Spleen (tissue), 11 donors: ENCODE data around the gene LSM3. TPM values are rescaled to one million over a fixed set of nuclear protein-coding genes. Genes with fewer than 3 reads are reported as not detected.

Experiments
- DNase-seq: peaks from one replicate; pipeline ENCODE4 v3.0.0-alpha.2; 2020
- H3K27ac ChIP-seq, 8 donors: fragments of 200-600 bp; sonication (generic) in 7 of 8; 1 replicate in 4 of 8; 2 replicates in 4 of 8; pipeline versions ENCODE4 v1.5.0 to v1.8.0; 2016 to 2021; ENCODE audit warnings: inconsistent platforms in 4 of 8, mild to moderate bottlenecking in 4 of 8, moderate library complexity in 1 of 8
- H3K27me3 ChIP-seq, 7 donors: fragments of 200-600 bp; sonication (generic) in 6 of 7; replicated peaks in 1 of 7; 1 replicate in 4 of 7; 2 replicates in 3 of 7; pipeline versions ENCODE4 v1.5.0 to v1.8.0; 2016 to 2021; ENCODE audit warnings: inconsistent platforms in 3 of 7, mild to moderate bottlenecking in 1 of 7
- H3K36me3 ChIP-seq, 6 donors: fragments of 200-600 bp; sonication (generic) in 5 of 6; 1 replicate in 4 of 6; 2 replicates in 2 of 6; pipeline versions ENCODE4 v1.5.0 to v1.8.0; 2016 to 2021; ENCODE audit warnings: inconsistent platforms in 2 of 6
- H3K4me1 ChIP-seq, 6 donors: fragments of 200-600 bp; sonication (generic) in 5 of 6; 1 replicate in 3 of 6; 2 replicates in 3 of 6; pipeline versions ENCODE4 v1.5.0 to v1.8.0; 2016 to 2021; ENCODE audit warnings: inconsistent platforms in 3 of 6
- H3K4me3 ChIP-seq, 8 donors: fragments of 200-600 bp; sonication (generic) in 7 of 8; 1 replicate in 4 of 8; 2 replicates in 4 of 8; pipeline versions ENCODE4 v1.5.0 to v1.8.0; 2016 to 2021; ENCODE audit warnings: inconsistent platforms in 4 of 8, mild to moderate bottlenecking in 4 of 8, moderate library complexity in 2 of 8
- H3K9me3 ChIP-seq, 8 donors: fragments of 200-600 bp; sonication (generic) in 7 of 8; 1 replicate in 4 of 8; 2 replicates in 4 of 8; pipeline versions ENCODE4 v1.5.0 to v1.8.0; 2016 to 2021; ENCODE audit warnings: inconsistent platforms in 4 of 8
- POLR2A ChIP-seq, 3 donors: fragments of 450-650 bp; IDR thresholded peaks; one replicate each; pipeline ENCODE4 v1.5.1; 2017; ENCODE audit warnings: antibody characterized with exemption in 3 of 3, mild to moderate bottlenecking in 1 of 3
- POLR2AphosphoS5 ChIP-seq, 3 donors: sonication (generic); formaldehyde crosslinking; IDR thresholded peaks; one replicate each; pipeline ENCODE4 v1.5.1; 2017; ENCODE audit warnings: antibody characterized with exemption in 3 of 3
- WGBS, 5 donors: extraction: QIAGEN DNeasy Blood & Tissue Kit in 3 of 5; methylation state at CpG; one replicate each; pipeline versions ENCODE4 v1.1.5 to v1.1.7; 2013 to 2018; 5-methylcytosine and 5-hydroxymethylcytosine counted together
- intact Hi-C: fragments of 100-400 bp; cut with DNase I; formaldehyde crosslinking; loops from one replicate; pipeline ENCODE4 v1.15.0; 2023; ENCODE audit warnings: low total_unique reads
- polyA plus RNA-seq, 3 donors: library from polyadenylated mRNA; stranded (reverse); fragments of 200-250 nt; gene quantifications; one replicate each; pipeline ENCODE4 v1.2.1, GENCODE V29; 2013
- total RNA-seq, 7 donors: library from RNA; depleted of rRNA in 3 of 7; stranded (reverse); fragments of >200 nt in 3 of 7; fragmentation: NEBNext Ultra II Directional in 4 of 7; extraction: Animal tissue kit (Norgen Biotek cat#: 25700) in 4 of 7; gene quantifications; one replicate each; pipeline versions ENCODE4 v1.1.0 to v1.2.1, GENCODE V29; 2016 to 2021
- TF ChIP-seq, protein P1 (sequence below), 11 experiments: fragments of 200-600 bp in 7 of 11; fragments of 450-650 bp in 4 of 11; sonication (generic) in 4 of 11; IDR thresholded peaks in 8 of 11; conservative IDR thresholded peaks in 3 of 11; 1 replicate in 7 of 11; 2 replicates in 4 of 11; pipeline versions ENCODE4 v1.4.0 to v1.8.0; 2016 to 2021; ENCODE audit warnings: antibody characterized with exemption in 11 of 11, inconsistent platforms in 4 of 11, mild to moderate bottlenecking in 1 of 11
- donor health status: healthy with polysubstance abuse.
- donor health status: DM: no; HTN: no; CAD: no; lungs with moderate emphysema.
- donor health status: DM: no; HTN: no; CAD: no.
- donor health status: Bipolar disorder and iron deficiency.
- donor health status: healthy.
- donor health status: DM: no; HTN: no; CAD: no.
- donor health status: DM: yes; HTN: yes; CAD: no.

The LSM3 gene
- total and polyA plus RNA-seq, 10 donors, result 7.5 to 15.8 (median 9.7) TPM

DNA sequence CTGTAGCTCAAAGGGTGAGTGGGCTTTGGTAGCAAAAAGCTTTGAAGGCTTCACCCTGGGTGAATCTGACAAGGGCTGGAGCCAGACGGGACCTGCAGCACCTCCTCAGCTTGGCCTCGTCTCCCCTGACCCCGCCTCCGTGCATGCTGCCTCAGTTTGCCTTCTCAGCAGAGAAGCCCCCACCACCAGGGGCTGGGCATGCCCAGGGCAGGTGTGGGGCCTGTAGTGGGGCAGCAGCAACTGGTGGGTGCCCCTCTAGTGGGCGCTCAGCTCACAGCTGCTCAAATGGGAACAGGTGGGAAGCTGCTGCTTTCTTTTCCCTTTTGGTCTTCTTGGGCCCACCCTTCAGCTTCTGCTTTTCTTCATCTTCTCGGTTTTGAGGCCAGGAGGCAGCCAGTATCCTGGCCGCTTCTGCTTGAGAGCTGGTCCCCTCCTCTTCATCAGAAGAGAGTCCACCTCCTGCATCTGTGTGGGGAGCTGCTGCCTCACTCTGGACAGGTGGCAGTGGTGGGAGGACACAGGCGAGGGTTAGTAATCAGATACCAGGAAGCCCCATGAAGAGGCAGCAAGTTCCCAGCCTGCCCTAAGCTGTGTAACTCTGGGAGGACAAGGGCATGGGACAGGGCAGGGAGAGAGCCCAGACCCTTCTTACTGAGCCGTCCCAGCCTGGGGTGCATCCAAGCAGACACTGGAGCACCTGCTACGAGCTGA is 32.8 kb upstream of the LSM3 start:
- intact Hi-C loops, result no loop called here
- DNase-seq, result no peak
- TF ChIP-seq POLR2A (IDR thresholded peaks at IDR 0.05), result no peak
- TF ChIP-seq, protein P1, sequence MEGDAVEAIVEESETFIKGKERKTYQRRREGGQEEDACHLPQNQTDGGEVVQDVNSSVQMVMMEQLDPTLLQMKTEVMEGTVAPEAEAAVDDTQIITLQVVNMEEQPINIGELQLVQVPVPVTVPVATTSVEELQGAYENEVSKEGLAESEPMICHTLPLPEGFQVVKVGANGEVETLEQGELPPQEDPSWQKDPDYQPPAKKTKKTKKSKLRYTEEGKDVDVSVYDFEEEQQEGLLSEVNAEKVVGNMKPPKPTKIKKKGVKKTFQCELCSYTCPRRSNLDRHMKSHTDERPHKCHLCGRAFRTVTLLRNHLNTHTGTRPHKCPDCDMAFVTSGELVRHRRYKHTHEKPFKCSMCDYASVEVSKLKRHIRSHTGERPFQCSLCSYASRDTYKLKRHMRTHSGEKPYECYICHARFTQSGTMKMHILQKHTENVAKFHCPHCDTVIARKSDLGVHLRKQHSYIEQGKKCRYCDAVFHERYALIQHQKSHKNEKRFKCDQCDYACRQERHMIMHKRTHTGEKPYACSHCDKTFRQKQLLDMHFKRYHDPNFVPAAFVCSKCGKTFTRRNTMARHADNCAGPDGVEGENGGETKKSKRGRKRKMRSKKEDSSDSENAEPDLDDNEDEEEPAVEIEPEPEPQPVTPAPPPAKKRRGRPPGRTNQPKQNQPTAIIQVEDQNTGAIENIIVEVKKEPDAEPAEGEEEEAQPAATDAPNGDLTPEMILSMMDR (IDR thresholded peaks at IDR 0.05 in 8 of 11, conservative IDR thresholded peaks at IDR 0.05 in 3 of 11), result peak in 1 of 11 experiments; percentile 9
- peak in 1 of 3 donors; percentile 62 for TF ChIP-seq POLR2AphosphoS5 (IDR thresholded peaks at IDR 0.05)
- WGBS, 5 donors, result 84 to 89% (median 88%) methylated on average over 9 to 10 of the region's 10 CpGs
- Histone ChIP-seq H3K27me3 (no peaks in the 10 kb centered on the region), H3K9me3 (no peaks in the 10 kb centered on the region), H3K4me3 (peak overlapping the region in 2 of 8 donors; percentile 4 to 59), H3K27ac (peak overlapping the region; percentile 19 to 90 (median 88)), H3K36me3 (peaks cover 0 to 79% (median 54%) of the 10 kb centered on the region in 6 donors), H3K4me1 (peaks cover 22 to 67% (median 49%) of the 10 kb centered on the region in 6 donors)

DNA sequence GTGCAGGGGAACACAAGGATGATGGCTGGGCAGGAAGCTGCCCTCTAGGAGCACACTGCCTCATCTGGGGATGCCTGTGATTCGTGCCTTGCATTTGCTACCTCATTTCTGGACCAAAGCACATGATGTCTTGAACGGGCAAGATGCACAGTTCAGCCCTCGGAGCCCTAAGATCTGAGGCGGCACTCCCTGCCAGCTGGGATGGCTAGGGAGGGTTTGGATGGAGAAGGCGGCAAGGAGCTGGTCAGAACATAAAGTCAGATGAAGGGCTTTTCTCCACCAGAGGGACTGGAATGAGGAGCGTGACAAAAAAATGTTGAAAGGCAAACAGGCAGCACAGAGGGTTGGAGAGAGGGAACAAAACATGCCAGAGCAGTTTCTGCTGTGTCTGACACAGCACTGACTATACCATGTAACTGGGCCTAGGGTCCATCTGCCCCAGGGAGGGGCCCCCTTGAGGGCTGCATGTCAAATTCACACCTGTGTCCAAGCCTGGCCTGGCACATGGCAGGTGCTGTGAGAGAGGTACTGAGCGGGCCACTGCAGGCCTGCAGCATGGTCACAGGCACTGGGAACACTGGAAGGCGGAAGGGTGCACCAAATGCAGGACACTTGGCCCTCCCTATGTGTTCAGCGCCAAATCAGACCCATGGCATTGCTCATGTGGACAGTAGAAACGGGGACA is 32.1 kb upstream of the LSM3 start:
- Histone ChIP-seq H3K36me3 (peaks cover 0 to 79% (median 50%) of the 10 kb centered on the region in 6 donors), H3K9me3 (no peaks in the 10 kb centered on the region), H3K4me1 (peaks cover 22 to 62% (median 49%) of the 10 kb centered on the region in 6 donors), H3K27me3 (no peaks in the 10 kb centered on the region), H3K27ac (peak overlapping the region in 6 of 8 donors; percentile 85 to 90 (median 88)), H3K4me3 (no peak overlapping the region)
- DNase-seq, result peak; percentile 72
- intact Hi-C loops, result no loop called here
- TF ChIP-seq POLR2AphosphoS5 (IDR thresholded peaks at IDR 0.05) (peak in 1 of 3 donors; percentile 35), POLR2A (IDR thresholded peaks at IDR 0.05) (no peak)
- WGBS, 5 donors, result 90 to 95% (median 93%) methylated on average over 9 to 10 of the region's 10 CpGs

DNA sequence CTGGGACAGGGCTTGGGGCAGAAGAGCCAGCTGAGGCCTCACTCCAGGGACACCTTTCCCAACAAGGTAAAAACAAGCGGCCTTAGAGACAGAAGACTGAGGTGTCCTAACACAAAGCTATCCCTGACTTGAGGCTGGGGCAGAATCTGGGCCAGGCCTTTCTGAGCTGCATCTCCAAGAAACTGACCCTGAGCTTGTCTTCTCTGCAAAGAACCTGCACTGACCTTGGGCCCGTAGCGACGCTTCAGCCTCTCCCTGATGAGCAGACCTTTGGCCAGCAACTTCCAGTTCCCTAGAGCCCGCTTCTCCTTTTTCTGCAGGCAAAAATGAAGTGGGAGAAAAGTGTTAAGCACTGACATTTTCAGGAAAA is 31.6 kb upstream of the LSM3 start:
- WGBS, 5 donors, result 79 to 93% (median 87%) methylated on average over 5 of the region's 5 CpGs
- H3K27ac ChIP-seq, result peak overlapping the region in 4 of 8 donors; percentile 85 to 89 (median 88)
- TF ChIP-seq, protein P1 (IDR thresholded peaks at IDR 0.05 in 8 of 11, conservative IDR thresholded peaks at IDR 0.05 in 3 of 11), result no peak
- TF ChIP-seq POLR2A (IDR thresholded peaks at IDR 0.05) (no peak), POLR2AphosphoS5 (IDR thresholded peaks at IDR 0.05) (no peak)
- H3K36me3 ChIP-seq, result peaks cover 0 to 79% (median 50%) of the 10 kb centered on the region in 6 donors
- no peak overlapping the region for H3K4me3 ChIP-seq
- peaks cover 22 to 56% (median 46%) of the 10 kb centered on the region in 6 donors for H3K4me1 ChIP-seq
- no peaks in the 10 kb centered on the region for H3K9me3 ChIP-seq
- intact Hi-C loops, result no loop called here
- no peak for DNase-seq
- H3K27me3 ChIP-seq, result no peaks in the 10 kb centered on the region

DNA sequence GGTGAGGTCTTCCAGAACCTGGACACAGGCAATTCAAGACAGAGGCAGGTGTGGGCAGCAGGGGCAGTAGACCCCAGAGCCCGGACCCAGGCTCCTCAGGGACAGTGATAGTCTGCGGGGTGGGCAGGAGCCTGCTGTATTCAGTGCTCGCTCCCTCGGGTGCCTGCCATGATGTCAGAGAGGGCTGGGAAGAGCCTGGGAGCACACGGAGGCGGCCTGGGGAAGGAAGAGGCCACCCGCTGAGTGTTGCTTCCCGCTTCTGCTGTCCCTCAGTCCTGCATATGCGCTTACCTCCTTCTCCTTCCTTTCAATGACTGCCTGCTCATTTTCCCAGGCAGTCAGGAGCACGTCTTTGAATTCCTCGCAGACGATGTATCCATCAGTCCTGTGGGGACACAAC is 31.0 kb upstream of the LSM3 start:
- Histone ChIP-seq H3K27ac (peak overlapping the region in 2 of 8 donors; percentile 30 to 89), H3K36me3 (peaks cover 0 to 79% (median 52%) of the 10 kb centered on the region in 6 donors), H3K4me1 (peaks cover 22 to 51% (median 41%) of the 10 kb centered on the region in 6 donors), H3K27me3 (no peaks in the 10 kb centered on the region), H3K4me3 (no peak overlapping the region), H3K9me3 (no peaks in the 10 kb centered on the region)
- intact Hi-C loops, result no loop called here
- 84 to 93% (median 91%) methylated on average over 12 of the region's 12 CpGs for WGBS, 5 donors
- DNase-seq, result peak; percentile 21
- TF ChIP-seq, protein P1 (IDR thresholded peaks at IDR 0.05 in 8 of 11, conservative IDR thresholded peaks at IDR 0.05 in 3 of 11), result no peak
- peak in 2 of 3 donors; percentile 21 to 36 for TF ChIP-seq POLR2AphosphoS5 (IDR thresholded peaks at IDR 0.05)
